Measurements from ENCODE around the gene ZNF491.

The ZNF491 gene

DNA sequence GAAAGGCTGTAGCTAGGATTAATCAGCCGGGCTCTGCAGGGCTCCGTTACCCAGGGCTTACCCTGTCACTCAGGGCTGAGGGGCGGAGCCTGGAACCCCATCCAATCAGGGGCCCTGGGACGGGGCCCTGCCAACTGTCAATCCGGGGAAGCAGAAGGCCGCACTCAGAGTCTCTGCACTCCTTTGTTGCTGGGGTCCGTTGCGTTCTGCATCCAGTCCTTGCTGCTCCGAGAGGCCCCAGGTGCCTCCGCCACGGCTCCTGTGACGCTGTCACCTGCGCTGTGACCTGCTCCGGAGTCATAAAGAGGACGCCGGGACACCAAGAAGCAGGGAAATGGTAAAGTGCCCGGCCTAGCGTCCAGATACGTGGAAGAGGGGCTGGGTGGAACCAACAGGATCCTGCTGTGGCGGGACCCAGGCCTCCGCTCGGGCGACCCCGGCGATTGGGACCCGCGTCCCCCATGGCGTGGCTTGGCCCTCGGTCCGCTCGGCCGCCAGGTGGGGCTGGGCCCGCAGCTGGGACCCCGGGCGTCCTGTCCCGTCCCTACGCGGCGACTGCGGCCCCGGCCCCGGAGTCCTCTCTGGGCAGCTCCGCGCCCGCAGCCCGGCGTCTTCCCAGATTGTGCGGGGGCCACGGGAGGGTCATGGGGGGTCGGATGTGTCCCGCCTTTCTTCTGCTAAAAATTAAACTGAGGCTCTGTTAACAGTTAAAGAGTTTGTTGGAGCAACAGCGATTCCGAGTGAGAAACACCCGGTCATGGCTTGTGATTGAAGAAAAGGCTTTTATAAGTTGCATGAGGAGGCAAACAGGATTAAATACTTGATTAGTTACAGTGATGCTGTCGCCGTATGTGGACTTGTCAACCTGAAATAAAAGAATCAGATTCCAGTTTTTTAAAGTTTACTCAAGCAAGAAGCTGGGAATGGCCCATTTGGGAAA lies at the start of gene ZNF491 (continued):
- TF ChIP-seq, protein P1, sequence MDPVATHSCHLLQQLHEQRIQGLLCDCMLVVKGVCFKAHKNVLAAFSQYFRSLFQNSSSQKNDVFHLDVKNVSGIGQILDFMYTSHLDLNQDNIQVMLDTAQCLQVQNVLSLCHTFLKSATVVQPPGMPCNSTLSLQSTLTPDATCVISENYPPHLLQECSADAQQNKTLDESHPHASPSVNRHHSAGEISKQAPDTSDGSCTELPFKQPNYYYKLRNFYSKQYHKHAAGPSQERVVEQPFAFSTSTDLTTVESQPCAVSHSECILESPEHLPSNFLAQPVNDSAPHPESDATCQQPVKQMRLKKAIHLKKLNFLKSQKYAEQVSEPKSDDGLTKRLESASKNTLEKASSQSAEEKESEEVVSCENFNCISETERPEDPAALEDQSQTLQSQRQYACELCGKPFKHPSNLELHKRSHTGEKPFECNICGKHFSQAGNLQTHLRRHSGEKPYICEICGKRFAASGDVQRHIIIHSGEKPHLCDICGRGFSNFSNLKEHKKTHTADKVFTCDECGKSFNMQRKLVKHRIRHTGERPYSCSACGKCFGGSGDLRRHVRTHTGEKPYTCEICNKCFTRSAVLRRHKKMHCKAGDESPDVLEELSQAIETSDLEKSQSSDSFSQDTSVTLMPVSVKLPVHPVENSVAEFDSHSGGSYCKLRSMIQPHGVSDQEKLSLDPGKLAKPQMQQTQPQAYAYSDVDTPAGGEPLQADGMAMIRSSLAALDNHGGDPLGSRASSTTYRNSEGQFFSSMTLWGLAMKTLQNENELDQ (tag by site-specific recombination; IDR thresholded peaks at IDR 0.05; ENCODE audit: low read depth): no peak
- TF ChIP-seq ZNF624 (tag by site-specific recombination; IDR thresholded peaks at IDR 0.05) (no peak), ZNF513 (tag by site-specific recombination; IDR thresholded peaks at IDR 0.05) (no peak), ZNF112 (tag by site-specific recombination; IDR thresholded peaks at IDR 0.05) (no peak), SCRT1 (tag by site-specific recombination; IDR thresholded peaks at IDR 0.05; ENCODE audit: borderline replicate concordance) (no peak), ZNF146 (tag by site-specific recombination; IDR thresholded peaks at IDR 0.05) (no peak), ZNF23 (tag by site-specific recombination; IDR thresholded peaks at IDR 0.05; ENCODE audit: borderline replicate concordance) (no peak), SP2 (tag by site-specific recombination; IDR thresholded peaks at IDR 0.05) (0 out of 2 replicates have a peak, but pooled peaks have one; percentile 23), ZNF274 (IDR thresholded peaks at IDR 0.05; ENCODE audit: low read length) (no peak), ZNF274 (tag by site-specific recombination; IDR thresholded peaks at IDR 0.05; ENCODE audit: borderline replicate concordance) (no peak), ZNF391 (tag by site-specific recombination; IDR thresholded peaks at IDR 0.05; ENCODE audit: borderline replicate concordance, low read depth) (no peak), SP3 (tag by site-specific recombination; IDR thresholded peaks at IDR 0.05) (0 out of 2 replicates have a peak, but pooled peaks have one; percentile 21), YY1 (tag by site-specific recombination; IDR thresholded peaks at IDR 0.05) (no peak), ZNF654 (tag by site-specific recombination; IDR thresholded peaks at IDR 0.05; ENCODE audit: low read depth) (no peak), PRDM10 (tag by site-specific recombination; IDR thresholded peaks at IDR 0.05) (peak; percentile 75), ZNF354C (tag by site-specific recombination; IDR thresholded peaks at IDR 0.05; ENCODE audit: borderline replicate concordance, low read depth) (no peak)
- TF ChIP-seq, protein P2, sequence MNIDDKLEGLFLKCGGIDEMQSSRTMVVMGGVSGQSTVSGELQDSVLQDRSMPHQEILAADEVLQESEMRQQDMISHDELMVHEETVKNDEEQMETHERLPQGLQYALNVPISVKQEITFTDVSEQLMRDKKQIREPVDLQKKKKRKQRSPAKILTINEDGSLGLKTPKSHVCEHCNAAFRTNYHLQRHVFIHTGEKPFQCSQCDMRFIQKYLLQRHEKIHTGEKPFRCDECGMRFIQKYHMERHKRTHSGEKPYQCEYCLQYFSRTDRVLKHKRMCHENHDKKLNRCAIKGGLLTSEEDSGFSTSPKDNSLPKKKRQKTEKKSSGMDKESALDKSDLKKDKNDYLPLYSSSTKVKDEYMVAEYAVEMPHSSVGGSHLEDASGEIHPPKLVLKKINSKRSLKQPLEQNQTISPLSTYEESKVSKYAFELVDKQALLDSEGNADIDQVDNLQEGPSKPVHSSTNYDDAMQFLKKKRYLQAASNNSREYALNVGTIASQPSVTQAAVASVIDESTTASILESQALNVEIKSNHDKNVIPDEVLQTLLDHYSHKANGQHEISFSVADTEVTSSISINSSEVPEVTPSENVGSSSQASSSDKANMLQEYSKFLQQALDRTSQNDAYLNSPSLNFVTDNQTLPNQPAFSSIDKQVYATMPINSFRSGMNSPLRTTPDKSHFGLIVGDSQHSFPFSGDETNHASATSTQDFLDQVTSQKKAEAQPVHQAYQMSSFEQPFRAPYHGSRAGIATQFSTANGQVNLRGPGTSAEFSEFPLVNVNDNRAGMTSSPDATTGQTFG (tag by site-specific recombination; IDR thresholded peaks at IDR 0.05; ENCODE audit: borderline replicate concordance): no peak
